ENCODE results near the gene HLA-G.

DNA sequence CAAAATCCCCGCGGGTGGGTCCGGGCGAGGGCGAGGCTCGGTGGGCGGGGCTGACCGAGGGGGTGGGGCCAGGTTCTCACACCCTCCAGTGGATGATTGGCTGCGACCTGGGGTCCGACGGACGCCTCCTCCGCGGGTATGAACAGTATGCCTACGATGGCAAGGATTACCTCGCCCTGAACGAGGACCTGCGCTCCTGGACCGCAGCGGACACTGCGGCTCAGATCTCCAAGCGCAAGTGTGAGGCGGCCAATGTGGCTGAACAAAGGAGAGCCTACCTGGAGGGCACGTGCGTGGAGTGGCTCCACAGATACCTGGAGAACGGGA lies 809 bp downstream of the HLA-G start:
- TF ChIP-seq POLR2A (IDR thresholded peaks at IDR 0.05), result no peak
- TF ChIP-seq, protein P1, sequence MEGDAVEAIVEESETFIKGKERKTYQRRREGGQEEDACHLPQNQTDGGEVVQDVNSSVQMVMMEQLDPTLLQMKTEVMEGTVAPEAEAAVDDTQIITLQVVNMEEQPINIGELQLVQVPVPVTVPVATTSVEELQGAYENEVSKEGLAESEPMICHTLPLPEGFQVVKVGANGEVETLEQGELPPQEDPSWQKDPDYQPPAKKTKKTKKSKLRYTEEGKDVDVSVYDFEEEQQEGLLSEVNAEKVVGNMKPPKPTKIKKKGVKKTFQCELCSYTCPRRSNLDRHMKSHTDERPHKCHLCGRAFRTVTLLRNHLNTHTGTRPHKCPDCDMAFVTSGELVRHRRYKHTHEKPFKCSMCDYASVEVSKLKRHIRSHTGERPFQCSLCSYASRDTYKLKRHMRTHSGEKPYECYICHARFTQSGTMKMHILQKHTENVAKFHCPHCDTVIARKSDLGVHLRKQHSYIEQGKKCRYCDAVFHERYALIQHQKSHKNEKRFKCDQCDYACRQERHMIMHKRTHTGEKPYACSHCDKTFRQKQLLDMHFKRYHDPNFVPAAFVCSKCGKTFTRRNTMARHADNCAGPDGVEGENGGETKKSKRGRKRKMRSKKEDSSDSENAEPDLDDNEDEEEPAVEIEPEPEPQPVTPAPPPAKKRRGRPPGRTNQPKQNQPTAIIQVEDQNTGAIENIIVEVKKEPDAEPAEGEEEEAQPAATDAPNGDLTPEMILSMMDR (IDR thresholded peaks at IDR 0.05), result no peak
